ENCODE measurements around the gene TNNI2.

DNA sequence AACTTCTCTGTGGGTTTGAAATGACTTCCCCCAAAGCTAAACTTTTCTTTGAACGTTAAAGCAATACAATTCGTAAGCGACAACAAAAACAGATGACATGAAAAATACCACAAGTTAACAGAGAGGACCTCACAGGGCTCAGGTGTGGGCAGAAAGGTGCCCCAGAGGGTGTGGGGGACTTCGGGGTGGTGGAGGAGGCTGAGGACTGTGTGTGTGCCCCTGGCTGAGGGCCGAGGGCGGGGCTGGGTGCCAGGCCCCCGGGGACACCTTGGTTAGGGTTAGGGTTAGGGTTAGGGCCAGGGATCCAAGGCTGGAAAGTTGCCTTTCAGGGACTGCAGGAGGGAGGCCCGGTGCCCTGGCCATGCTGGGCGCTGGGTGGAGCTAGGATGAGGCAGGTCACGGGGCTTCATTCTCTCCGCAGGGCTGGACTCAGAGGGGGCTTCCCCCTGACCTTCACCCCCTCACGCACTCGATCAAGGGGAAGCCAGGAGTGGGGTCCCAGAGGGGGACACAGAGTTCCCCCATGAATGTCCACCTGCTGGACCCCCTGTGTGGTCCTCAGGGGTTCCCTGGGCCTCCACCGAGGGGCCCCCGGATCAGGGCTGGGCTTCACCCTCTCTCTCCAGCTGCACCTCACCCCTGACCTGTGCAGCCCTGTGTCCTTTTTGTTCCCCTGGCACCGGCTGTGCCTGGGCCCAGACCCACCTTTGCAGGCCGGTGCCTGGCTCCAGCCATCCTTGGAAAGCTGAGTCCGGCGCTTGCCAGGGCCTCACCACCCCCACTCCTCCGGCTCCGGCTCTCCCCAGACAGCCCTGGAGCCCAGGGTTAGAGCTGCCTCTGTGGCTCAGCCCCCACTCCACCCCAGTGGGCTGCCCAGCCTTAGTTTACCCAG, 7.0 kb downstream of the TNNI2 start:
- TF ChIP-seq, protein P1, sequence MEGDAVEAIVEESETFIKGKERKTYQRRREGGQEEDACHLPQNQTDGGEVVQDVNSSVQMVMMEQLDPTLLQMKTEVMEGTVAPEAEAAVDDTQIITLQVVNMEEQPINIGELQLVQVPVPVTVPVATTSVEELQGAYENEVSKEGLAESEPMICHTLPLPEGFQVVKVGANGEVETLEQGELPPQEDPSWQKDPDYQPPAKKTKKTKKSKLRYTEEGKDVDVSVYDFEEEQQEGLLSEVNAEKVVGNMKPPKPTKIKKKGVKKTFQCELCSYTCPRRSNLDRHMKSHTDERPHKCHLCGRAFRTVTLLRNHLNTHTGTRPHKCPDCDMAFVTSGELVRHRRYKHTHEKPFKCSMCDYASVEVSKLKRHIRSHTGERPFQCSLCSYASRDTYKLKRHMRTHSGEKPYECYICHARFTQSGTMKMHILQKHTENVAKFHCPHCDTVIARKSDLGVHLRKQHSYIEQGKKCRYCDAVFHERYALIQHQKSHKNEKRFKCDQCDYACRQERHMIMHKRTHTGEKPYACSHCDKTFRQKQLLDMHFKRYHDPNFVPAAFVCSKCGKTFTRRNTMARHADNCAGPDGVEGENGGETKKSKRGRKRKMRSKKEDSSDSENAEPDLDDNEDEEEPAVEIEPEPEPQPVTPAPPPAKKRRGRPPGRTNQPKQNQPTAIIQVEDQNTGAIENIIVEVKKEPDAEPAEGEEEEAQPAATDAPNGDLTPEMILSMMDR (IDR thresholded peaks at IDR 0.05) = no peak
- TF ChIP-seq POLR2AphosphoS5 (IDR thresholded peaks at IDR 0.05; ENCODE audit: low read depth, low read length) (no peak), SIN3A (IDR thresholded peaks at IDR 0.05; ENCODE audit: borderline replicate concordance, insufficient read depth, low read depth, low read length) (no peak)
- TF ChIP-seq, protein P2, sequence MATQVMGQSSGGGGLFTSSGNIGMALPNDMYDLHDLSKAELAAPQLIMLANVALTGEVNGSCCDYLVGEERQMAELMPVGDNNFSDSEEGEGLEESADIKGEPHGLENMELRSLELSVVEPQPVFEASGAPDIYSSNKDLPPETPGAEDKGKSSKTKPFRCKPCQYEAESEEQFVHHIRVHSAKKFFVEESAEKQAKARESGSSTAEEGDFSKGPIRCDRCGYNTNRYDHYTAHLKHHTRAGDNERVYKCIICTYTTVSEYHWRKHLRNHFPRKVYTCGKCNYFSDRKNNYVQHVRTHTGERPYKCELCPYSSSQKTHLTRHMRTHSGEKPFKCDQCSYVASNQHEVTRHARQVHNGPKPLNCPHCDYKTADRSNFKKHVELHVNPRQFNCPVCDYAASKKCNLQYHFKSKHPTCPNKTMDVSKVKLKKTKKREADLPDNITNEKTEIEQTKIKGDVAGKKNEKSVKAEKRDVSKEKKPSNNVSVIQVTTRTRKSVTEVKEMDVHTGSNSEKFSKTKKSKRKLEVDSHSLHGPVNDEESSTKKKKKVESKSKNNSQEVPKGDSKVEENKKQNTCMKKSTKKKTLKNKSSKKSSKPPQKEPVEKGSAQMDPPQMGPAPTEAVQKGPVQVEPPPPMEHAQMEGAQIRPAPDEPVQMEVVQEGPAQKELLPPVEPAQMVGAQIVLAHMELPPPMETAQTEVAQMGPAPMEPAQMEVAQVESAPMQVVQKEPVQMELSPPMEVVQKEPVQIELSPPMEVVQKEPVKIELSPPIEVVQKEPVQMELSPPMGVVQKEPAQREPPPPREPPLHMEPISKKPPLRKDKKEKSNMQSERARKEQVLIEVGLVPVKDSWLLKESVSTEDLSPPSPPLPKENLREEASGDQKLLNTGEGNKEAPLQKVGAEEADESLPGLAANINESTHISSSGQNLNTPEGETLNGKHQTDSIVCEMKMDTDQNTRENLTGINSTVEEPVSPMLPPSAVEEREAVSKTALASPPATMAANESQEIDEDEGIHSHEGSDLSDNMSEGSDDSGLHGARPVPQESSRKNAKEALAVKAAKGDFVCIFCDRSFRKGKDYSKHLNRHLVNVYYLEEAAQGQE (IDR thresholded peaks at IDR 0.05; ENCODE audit: insufficient read depth in 1 of 2, low read depth in 2 of 2, low read length in 1 of 2) = no peak
